ENCODE data around the gene VWA5B2.

Gene VWA5B2

DNA sequence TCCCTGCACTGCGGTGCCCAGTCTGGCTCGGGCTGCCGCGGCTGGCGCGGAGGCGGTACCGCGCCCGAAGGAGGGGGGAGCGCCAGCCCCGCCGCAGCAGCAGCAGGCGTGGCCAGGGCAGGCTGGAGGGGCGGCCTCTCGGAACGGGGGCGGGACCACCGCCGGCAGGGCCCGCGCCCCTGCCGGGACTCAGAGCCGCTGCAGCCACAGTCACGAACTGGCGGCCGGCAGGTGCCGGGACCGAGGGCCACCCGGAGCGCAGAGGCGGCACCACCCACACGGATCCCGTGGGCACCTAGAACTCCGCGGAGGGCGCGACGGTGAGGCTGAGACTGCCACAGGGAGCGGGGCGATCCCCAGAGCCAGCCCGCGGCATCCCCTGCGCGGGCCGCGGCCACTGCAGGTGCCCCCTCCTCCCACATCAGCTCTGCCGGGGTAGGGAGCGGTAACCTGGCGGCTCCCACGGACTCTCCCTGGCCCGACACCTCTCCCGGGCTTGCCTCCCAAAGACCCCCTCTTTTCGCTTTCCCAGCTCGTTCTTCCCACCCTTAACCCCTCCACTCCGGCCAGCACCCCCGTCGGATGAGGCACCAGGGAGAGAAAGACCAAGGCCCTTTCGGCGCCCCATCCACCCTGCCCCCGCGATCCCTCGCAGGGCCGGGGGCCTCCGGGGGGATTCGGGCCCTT is at the start of gene VWA5B2:
Gene VWA5B2 (plus strand): TSS at position 192 of the 687 bp plus-strand sequence. CDS start 944 bp downstream, outside the sequence.
- DNase-seq: no peak

DNA sequence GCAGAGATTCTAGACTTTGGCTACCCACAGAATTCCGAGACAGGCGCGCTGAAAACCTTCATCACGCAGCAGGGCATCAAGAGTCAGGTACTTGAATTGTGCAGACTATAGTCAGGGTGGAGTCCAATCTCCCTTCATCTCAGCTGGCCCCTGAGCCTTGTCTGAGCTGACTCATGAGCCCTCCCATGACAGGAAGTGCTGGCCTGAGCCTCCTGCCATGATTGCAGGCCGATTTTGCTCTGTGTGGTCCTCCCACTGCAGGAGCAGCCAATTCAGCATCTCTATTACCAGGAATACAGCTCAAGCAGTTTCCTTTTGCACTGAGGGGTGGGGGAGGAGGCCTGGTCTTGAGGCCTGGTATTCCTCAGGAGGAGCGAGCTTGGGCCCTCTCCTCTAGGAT is 49.2 kb upstream of the VWA5B2 start:
- DNase-seq: no peak

DNA sequence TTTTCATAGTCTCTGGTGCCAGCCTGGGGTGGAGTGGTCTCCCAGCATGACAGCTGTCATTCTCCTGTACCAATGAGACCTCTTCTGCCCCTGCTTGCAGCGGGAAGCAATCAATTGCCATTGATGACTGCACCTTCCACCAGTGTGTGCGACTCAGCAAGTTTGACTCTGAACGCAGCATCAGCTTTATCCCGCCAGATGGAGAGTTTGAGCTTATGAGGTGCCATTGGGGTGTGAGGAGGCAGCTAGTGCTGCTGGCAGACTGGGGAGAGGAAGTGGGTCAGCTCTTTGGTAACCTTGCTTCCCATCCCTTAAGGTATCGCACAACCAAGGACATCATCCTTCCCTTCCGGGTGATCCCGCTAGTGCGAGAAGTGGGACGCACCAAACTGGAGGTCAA is 47.8 kb upstream of the VWA5B2 start:
- DNase-seq: no peak

DNA sequence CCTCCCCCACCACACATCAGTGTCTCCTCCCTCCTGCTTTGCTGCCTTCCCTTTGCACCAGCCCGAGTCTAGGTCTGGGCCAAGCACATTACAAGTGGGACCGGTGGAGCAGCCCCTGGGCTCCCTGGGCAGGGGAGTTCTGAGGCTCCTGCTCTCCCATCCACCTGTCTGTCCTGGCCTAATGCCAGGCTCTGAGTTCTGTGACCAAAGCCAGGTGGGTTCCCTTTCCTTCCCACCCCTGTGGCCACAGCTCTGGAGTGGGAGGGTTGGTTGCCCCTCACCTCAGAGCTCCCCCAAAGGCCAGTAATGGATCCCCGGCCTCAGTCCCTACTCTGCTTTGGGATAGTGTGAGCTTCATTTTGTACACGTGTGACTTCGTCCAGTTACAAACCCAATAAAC is 45.7 kb upstream of the VWA5B2 start:
- DNase-seq: no peak

DNA sequence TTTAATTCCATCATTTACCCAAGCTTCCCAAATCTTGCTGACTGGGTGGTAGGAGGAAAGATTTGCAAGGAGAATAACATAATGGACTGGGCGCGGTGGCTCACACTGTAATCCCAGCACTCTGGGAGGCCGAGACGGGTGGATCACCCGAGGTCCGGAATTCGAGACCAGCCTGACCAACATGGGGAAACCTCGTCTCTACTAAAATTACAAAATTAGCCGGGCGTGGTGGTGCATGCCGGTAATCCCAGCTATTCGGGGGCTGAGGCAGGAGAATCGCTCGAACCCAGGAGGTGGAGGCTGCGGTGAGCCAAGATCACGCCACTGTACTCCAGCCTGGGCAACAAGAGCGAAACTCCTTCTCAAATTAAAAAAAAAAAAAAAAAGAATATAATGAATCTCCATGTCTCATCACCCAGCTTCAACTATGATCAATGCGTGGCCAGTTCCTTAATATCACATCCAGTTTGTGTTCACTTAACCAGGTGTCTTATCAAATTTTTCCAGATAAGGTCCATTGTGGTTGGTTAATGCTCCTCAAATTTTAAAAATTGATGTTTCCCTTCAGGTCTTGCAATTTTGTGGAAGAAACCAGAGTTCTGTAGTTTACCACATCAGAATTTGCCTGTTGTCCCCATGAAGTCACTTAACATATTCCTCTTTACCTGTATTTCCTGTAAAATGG is 44.7 kb upstream of the VWA5B2 start:
- DNase-seq: no peak

DNA sequence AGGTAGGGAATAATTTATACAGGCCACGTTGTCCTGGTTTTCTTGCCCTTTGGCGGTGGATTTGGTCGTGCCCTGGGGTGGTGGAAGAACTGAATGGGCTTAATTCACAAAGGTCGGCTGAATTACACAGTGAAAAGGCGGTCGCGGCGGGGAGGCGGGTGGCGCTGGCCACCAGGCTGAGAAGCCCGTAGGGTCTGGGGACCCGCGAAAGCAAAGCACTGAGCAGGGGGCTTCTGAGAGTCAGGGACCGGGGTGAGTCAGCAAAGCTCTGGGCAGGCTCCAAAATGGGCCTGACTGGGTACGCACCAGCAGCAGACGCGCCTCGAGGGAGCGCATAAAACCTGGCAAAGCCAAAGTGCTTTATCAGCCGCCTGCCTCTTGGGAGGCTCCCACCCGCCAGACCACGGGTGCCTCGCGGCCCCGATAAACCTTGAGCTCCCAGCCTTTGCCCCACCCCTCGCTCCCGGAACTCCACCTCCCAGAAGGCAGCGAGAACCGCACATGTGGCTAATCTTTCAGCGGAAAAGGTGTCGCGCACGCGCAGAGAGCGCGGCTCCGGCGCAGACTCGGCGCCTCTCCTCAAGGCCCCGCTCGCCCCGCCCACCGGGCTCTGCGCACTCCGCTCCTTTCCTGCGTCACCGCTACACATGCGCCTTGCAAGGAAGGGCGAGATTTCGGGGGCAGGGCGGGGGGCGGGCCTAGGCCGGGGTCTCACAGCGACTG is 43.8 kb upstream of the VWA5B2 start:
- peak; percentile 98 for DNase-seq

DNA sequence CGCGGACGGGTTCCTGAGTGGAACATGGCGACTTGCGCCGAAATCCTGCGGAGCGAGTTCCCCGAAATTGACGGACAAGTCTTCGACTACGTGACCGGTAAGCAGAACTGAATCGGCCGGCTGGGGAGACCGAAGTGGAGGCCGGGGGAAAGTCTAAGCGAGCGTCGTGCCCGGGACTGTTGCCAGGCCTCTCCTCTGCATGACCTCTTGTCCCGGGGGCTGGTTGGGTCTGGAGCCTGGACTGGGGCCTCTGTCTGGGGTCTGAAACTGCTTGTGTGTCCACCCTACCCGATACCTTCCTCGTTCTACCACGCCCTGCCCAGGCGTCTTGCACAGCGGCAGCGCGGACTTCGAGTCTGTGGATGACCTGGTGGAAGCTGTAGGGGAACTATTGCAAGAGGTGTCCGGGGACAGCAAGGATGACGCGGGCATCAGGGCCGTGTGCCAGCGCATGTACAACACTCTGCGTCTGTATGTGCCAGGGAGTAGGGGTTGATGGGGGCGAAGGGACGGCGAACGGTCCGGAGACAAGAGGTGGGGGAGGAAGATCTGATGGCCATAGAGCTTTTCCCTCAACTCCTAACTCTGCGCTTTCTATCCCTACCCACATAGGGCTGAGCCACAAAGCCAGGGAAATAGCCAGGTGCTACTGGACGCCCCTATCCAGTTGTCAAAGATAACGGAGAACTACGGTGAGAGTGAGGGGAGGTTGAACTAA is 43.0 kb upstream of the VWA5B2 start, which contains the start of gene ABCF3:
Gene ABCF3 (plus strand): TSS at position 16 of the 718 bp plus-strand sequence. CDS start 9 bp downstream, at position 25.
- no peak for DNase-seq

DNA sequence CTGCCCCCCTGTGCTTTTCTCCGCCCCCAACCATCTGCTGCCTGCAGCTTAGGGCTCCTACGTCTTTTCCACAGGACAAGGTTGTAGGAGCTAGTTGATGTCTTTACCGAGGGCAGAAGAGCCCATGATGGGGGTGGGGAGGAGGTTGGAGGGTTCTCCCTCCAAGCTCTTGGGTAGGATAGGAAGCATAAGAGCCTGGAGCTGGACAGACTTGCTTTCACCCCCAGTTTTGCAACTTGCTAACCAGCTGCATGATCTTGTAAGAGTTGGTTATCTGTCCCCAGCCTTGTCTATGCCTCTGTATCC is 42.5 kb upstream of the VWA5B2 start:
- DNase-seq: no peak

DNA sequence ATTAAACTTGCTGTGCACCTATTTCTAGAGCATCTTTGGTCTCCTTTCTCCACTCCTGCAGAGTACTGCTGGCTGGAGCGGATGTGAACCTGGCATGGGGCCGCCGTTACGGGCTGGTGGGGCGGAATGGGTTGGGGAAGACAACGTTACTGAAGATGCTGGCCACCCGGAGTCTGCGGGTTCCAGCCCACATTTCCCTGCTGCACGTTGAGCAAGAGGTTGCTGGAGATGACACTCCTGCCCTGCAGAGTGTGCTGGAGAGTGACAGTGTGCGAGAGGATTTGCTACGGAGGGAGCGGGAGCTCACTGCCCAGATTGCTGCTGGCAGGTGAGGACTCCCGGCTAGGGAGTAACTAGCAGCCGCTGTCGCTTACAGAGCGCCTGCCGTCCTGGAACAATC is 41.3 kb upstream of the VWA5B2 start:
- no peak for DNase-seq

DNA sequence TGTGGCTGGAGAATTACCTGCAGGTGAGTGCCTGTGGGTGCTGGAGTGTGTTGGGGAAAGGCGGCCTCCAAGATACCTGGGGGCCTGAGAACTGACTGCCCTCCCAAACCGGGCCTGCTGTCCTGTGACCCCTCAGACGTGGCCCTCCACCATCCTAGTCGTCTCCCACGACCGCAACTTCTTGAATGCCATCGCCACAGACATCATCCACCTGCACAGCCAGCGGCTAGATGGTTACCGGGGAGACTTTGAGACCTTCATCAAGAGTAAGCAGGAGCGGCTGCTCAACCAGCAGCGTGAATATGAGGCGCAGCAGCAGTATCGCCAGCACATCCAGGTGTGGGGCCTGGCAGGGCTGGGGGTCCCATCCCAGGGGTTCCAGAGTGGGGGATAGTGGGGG is 40.0 kb upstream of the VWA5B2 start:
- DNase-seq: no peak

DNA sequence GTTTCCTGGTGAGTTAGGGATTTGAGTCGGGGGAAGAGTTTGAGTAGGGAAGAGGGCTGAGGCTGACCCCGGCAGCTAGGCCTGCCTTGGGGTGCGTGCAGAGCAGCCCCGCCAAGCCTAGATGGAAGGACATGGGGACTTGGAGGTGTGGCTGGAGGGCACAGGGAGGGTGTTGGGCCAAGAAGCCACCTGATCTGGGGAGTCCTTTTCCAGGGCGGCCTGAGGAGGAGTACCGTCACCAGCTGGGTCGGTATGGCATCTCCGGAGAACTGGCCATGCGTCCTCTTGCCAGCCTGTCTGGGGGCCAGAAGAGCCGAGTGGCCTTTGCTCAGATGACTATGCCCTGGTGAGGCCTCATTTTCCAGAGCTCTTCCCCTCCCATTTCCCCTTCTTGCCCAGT is 36.5 kb upstream of the VWA5B2 start:
- no peak for DNase-seq

DNA sequence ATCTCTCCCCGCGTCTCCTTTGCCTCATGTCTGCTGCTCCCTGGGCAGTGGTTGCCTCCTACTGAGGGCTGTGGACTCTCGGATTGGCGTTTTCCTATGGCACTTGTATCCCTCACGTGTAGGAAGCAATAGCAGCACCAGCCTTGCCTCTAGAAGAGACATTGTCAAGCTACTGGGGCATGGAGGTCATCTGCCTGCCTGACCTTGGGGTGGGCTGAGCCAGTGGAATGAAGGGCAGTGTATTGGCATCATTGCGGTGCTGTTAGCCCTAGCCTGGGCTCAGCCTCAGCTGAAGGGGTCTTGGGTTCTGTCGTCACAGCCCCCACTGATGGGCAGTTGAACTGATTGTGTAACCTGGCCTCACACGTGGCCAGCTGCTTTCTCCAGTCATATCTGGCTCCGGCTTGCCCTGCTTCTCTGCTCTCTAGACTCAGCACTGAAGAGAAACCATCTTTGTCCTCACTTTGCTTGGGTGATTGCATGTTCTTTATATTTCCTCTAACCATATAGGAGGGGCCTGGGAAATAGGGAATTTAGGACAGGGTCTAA is 35.3 kb upstream of the VWA5B2 start:
- no peak for DNase-seq

DNA sequence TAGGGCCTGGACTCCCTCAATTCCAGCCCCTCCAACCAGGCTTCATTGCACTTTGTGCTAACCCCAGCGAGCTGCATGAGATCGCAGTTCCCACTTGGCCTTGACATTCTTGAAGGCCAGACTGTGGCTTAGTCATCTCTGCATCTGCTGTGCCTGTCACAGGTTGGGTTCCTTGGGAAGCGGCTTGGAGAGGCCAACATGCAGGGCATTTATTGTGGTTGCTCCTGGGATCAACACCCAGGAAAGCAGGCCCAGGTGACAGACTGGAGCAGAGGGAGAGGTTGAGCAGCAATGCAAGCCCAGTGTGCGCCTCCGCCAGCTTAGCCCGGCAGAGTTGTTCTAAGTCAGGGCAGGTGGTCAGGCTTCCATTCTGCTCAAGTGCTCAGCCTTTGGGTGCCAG is 32.8 kb upstream of the VWA5B2 start:
- DNase-seq: no peak

DNA sequence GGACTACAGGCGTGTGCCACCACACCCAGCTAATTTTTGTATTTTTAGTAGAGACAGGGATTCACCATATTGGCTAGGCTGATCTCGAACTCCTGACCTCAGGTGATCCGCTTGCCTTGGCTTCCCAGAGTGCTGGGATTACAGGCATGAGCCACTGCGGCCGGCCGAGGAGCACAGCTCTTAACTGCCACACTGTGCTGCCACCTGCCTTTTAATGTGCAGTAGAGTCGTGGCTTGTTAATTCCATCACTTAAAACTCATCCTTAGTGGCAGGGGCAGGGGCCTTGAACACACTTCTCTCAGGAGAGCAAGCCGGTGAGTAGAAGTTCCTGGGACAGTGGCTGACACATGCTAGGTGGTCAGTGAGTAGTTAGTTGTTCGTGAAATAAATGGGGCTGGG is 30.9 kb upstream of the VWA5B2 start:
- no peak for DNase-seq

DNA sequence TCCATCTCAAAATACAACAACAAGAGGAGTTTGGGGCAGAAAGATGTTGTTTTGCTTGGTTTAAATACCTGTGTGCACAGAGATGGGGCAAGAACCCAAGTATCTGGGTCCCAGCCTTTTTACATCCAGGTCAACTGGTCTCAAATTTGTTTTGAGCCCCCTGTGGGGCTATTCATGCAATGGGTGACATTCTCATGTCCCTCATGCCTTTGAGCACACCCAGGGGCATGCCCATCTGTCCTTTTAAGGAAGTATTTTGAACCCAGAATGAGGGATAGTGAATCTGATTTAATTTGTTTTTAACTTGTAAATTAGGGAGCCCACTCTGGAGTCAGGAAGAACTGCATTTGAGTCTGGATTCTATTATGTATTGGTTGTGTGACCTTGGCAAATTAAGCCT is 28.6 kb upstream of the VWA5B2 start:
- no peak for DNase-seq

DNA sequence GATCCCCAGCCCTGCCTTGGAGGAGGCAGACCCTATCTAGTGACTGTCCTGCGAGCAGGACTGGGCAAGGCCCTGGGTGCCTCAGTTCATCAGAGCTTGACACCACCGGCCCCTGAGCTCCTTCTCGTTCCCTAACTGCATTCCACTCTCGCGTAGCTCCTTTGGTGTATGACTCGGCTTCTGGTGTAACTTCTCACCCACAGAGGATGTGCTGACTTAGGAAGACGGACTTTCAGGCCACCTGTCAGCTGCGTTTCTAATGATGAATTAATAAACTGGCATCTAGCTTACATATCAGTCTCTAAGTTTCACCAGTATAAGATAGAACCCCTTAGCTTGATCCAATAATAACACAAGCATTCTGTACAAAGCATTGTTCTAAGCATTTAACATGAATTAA is 25.9 kb upstream of the VWA5B2 start:
- no peak for DNase-seq

DNA sequence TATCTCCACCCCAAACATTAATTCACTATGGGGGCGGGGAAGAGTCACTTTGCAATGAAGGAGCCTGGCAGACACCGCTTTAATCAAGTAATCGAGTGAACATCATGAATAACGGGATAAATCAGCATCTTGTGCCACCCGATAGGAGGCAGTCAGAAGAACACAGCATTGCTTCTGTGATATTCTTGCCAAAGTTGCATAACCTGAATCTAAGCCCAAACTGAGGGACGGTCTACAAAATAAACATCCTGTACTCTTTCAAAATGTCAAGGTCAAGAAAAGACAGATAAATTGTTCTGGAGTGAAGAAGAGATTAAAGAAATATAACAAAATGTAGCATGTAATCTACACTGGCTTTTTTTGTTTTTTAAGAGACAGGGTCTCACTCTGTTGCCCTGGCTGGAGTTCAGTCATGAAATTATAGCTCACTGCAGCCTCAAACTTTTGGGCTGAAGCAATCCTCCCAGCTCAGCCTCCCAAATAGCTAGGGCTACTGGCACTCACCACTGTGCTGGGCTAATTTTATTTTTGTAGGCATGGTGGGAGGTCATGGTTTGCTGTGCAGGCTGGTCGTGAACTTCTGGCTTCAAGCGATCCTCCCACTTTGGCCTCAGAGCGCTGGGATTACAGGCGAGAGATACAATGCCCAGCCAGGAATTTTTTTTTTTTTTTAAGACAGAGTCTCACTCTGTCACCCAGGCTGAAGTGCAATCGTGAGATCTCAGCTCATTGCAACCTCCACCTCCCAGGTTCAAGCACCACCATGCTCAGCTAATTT is 20.1 kb upstream of the VWA5B2 start:
- no peak for DNase-seq

DNA sequence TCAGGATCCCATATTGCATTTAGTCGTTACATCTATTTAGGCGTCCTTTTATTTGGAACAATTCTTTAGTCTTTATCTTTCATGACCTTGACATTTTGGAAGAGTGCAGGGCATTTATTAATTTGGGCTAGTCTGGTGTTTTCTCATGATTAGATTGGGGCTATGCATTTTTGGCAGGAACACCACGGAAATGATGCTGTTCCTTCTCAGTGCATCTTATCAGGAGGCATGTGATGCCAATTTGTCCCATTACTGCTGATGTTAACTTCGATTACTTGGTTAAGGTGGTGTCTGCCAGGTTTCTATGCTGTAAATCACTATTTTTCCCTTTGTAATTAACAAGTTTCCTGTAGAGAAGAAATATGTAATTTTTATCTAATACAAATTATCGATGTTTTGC is 18.1 kb upstream of the VWA5B2 start:
- no peak for DNase-seq

DNA sequence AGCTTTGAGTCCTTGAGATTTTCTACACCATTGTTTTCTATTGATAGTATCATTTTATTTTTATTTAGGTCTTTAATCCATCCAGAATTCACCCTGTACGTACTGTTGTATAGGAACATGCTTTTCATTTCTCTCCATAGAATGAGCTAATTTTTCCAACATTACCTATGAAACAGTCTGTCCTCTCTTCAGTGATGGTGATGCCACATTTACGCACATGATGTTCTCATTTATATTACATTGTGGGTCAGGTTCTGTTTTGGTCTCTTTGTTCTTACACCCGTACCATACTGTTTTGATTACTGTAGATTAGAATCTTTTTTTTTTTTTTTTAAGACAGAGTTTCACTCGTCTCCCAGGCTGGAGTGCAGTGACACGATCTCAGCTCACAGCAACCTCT is 17.7 kb upstream of the VWA5B2 start:
- DNase-seq: no peak

DNA sequence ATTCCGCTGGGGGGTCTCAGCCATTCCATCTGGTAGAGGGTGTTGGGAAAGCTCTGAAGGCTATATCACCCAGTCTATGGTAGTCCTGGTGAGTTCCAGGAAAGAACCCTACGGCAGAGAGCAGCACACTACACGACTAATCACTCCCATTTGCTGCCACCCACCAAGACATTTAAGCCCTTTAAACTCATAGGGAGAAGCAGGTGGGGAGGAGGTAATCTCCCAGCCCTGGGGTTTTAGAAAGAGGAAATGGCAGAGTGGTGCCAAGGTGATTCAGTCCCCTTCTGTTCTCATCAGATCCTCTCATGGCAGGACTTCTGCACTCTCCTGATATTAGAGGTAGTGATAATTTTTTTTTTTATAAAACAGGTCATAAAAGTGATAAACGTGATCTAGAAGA is 10.6 kb upstream of the VWA5B2 start:
- no peak for DNase-seq

DNA sequence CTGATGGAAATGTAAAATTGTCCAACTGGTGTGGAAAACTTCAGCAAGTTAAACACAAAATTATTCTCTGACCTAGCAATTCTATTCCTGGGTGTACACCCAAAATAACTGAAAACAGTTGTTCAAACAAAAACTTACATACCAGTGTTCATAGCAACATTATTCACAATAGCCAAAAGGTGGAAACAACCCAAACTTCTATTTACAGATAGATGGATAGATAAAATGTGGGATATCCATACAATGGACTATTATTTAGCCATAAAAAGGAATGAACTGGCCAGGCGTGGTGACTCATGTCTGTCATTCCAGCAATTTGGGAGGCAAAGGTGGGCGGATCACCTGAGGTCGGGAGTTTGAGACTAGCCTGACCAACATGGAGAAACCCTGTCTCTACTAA is 6.9 kb upstream of the VWA5B2 start:
- DNase-seq: no peak

DNA sequence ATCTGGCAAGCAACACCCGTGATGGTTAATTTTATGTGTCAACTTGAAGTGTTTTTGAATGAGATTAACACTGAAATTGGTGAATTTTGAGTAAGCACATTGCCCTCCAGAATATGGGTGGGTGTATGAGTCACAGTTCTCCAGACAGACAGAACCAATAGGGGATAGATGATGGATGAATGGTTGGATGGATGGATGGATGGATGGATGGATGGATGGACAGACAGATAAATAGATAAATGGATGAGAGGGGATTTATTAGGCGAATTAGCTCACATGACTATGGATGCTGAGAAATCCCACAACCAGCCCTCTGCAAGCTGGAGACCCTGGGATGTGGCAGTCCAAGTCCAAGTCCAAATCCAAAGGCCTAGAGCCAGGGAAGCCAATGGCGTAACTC is 5.4 kb upstream of the VWA5B2 start:
- no peak for DNase-seq
